ENCODE measurements around the gene UNC13D. TPM values are rescaled to one million over a fixed set of nuclear protein-coding genes. Genes with fewer than 3 reads are reported as not detected.

Gene UNC13D
- total RNA-seq, 1 experiment from 2014 or later, result 12.7 TPM

DNA sequence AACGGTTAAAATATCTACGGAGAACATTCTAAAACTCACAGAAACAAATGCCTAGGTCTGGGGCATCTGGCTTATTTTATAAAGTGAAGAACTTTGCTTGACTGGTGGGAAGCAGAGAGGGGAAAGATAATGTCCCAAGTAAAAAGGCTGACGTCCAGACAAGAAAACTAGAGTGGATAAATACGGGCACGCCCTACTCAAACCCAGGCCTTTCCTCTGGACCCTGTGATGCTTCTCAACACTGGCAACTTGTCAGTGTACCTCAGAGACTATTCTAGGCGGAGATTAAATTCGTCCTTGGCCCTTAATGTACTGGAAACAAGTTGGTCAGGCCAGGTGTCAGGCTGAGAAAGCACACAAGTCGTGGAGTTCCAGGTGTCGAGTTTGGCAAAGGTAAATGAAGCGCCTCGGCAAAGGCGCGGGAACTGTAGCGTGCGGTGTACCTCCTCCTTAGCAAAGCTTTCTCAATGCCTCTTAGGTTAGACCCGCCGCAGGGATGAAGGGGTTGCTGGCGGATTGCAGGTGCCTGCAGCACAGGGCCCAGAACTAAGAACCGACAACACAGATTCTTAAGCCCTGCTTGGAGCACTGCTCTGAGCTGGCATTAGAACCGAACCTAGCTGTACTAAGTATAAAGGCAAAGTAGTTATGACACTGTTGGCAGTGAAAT lies 60.3 kb downstream of the UNC13D start:
- Histone ChIP-seq H3K27ac (ENCODE audit: low read length) (peak overlapping the region; percentile 100), H3K9me3 (ENCODE audit: control insufficient read depth, insufficient read depth, low read depth, low read length) (no peaks in the 10 kb centered on the region), H3K4me1 (ENCODE audit: control insufficient read depth, insufficient read depth, low read length) (peaks cover 44% of the 10 kb centered on the region), H3K27me3 (ENCODE audit: control insufficient read depth, insufficient read depth, low read length) (no peaks in the 10 kb centered on the region), H3K4me3 (ENCODE audit: low read depth in 2 of 2, low read length in 2 of 2) (peak overlapping the region; percentile 59 to 76), H3K36me3 (ENCODE audit: control insufficient read depth, insufficient read depth, low read length) (peaks cover 5% of the 10 kb centered on the region; the same call in 1 of the 2 replicates)
- in situ Hi-C loops (cut with HindIII; ENCODE audit: low pct_unique_long_range_greater_than_20kb, low sequenced_read_pairs), result no loop called here
- intact Hi-C loops (cut with micrococcal nuclease; ENCODE audit: unreplicated experiment), result no loop called here
- ChIA-PET POLR2A (interaction anchor here (0.5 kb wide), 2 partner anchors 23 to 182 kb away, joined by 5 to 11 read pairs; no protein-coding TSS in a partner anchor), CTCF (interaction anchor here (0.6 to 1.2 kb wide), 5 partner anchors 21 to 183 kb away, joined by 3 to 7 read pairs (median 4); no protein-coding TSS in a partner anchor)
- ATAC-seq (peak; percentile 5), DNase-seq (ENCODE audit: low read depth, low spot score) (no peak)
- no peak for TF ChIP-seq TCF7L2 (IDR thresholded peaks at IDR 0.05; ENCODE audit: low read depth, low read length)
- TF ChIP-seq, protein P1, sequence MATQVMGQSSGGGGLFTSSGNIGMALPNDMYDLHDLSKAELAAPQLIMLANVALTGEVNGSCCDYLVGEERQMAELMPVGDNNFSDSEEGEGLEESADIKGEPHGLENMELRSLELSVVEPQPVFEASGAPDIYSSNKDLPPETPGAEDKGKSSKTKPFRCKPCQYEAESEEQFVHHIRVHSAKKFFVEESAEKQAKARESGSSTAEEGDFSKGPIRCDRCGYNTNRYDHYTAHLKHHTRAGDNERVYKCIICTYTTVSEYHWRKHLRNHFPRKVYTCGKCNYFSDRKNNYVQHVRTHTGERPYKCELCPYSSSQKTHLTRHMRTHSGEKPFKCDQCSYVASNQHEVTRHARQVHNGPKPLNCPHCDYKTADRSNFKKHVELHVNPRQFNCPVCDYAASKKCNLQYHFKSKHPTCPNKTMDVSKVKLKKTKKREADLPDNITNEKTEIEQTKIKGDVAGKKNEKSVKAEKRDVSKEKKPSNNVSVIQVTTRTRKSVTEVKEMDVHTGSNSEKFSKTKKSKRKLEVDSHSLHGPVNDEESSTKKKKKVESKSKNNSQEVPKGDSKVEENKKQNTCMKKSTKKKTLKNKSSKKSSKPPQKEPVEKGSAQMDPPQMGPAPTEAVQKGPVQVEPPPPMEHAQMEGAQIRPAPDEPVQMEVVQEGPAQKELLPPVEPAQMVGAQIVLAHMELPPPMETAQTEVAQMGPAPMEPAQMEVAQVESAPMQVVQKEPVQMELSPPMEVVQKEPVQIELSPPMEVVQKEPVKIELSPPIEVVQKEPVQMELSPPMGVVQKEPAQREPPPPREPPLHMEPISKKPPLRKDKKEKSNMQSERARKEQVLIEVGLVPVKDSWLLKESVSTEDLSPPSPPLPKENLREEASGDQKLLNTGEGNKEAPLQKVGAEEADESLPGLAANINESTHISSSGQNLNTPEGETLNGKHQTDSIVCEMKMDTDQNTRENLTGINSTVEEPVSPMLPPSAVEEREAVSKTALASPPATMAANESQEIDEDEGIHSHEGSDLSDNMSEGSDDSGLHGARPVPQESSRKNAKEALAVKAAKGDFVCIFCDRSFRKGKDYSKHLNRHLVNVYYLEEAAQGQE (IDR thresholded peaks at IDR 0.05; ENCODE audit: insufficient read depth in 1 of 2, low read depth in 2 of 2, low read length in 1 of 2), result no peak
- no TSS peak for BruUV-seq (replicated peaks)

DNA sequence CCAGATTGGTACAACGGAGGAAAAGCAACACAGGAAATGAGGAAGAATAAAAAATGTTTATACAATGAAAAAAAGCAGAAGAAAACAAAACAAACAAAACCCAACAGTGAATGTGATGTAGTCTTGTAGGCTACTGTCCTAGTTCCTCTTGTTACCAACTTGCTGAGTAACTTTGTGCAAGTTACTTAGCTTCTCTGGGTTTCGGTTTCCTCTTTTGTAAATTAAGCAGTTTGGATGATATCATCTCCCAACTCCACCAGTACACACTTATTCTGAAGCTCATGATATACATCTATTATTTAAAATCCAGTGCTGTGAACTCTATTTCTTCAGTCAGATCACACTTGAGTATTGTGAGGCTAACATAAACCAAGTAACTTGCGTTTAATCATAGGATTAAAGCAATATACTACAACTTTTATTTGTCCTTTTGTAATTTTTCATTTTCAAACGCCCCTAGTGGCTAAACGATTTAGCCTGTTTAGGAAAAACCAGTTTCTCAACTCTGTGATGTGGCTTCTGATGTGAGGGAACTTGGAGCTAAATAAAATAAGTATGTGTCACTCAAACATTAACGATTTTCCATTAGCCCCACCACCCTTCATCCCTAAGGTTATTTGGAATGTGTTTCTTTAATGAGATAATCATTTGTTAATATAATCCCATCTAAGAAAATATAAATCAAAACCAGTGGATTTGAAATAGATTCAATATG lies 61.0 kb downstream of the UNC13D start:
- POLR2A ChIA-PET, result interaction anchor here (0.5 kb wide), 2 partner anchors 22 to 182 kb away, joined by 5 to 11 read pairs; no protein-coding TSS in a partner anchor
- H3K27ac ChIP-seq (ENCODE audit: low read length), result peak overlapping the region; percentile 100
- BruUV-seq (replicated peaks), result no TSS peak
- in situ Hi-C loops (cut with HindIII; ENCODE audit: low pct_unique_long_range_greater_than_20kb, low sequenced_read_pairs), result no loop called here
- H3K4me3 ChIP-seq (ENCODE audit: low read depth in 2 of 2, low read length in 2 of 2), result no peak overlapping the region; a peak in 1 of 4 replicates
- CTCF ChIA-PET, result interaction anchor here (0.6 to 1.2 kb wide), 5 partner anchors 64 to 183 kb away, joined by 3 to 6 read pairs (median 4); no protein-coding TSS in a partner anchor
- H3K9me3 ChIP-seq (ENCODE audit: control insufficient read depth, insufficient read depth, low read depth, low read length), result no peaks in the 10 kb centered on the region
- DNase-seq (ENCODE audit: low read depth, low spot score) (no peak), ATAC-seq (no peak)
- no peaks in the 10 kb centered on the region for H3K27me3 ChIP-seq (ENCODE audit: control insufficient read depth, insufficient read depth, low read length)
- intact Hi-C loops (cut with micrococcal nuclease; ENCODE audit: unreplicated experiment), result no loop called here
- H3K4me1 ChIP-seq (ENCODE audit: control insufficient read depth, insufficient read depth, low read length), result peaks cover 44% of the 10 kb centered on the region
- TF ChIP-seq POLR2AphosphoS5 (IDR thresholded peaks at IDR 0.05; ENCODE audit: low read depth, low read length), result no peak
- no peak for TF ChIP-seq TCF7L2 (IDR thresholded peaks at IDR 0.05; ENCODE audit: low read depth, low read length)
- TF ChIP-seq, protein P1 (IDR thresholded peaks at IDR 0.05; ENCODE audit: insufficient read depth in 1 of 2, low read depth in 2 of 2, low read length in 1 of 2), result no peak
- TF ChIP-seq, protein P2, sequence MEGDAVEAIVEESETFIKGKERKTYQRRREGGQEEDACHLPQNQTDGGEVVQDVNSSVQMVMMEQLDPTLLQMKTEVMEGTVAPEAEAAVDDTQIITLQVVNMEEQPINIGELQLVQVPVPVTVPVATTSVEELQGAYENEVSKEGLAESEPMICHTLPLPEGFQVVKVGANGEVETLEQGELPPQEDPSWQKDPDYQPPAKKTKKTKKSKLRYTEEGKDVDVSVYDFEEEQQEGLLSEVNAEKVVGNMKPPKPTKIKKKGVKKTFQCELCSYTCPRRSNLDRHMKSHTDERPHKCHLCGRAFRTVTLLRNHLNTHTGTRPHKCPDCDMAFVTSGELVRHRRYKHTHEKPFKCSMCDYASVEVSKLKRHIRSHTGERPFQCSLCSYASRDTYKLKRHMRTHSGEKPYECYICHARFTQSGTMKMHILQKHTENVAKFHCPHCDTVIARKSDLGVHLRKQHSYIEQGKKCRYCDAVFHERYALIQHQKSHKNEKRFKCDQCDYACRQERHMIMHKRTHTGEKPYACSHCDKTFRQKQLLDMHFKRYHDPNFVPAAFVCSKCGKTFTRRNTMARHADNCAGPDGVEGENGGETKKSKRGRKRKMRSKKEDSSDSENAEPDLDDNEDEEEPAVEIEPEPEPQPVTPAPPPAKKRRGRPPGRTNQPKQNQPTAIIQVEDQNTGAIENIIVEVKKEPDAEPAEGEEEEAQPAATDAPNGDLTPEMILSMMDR (IDR thresholded peaks at IDR 0.05), result peak; percentile 78; the same call in 1 of the 2 replicates
- TF ChIP-seq SIN3A (IDR thresholded peaks at IDR 0.05; ENCODE audit: borderline replicate concordance, insufficient read depth, low read depth, low read length), result no peak
- peaks cover 9% of the 10 kb centered on the region; the same call in 1 of the 2 replicates for H3K36me3 ChIP-seq (ENCODE audit: control insufficient read depth, insufficient read depth, low read length)
